Hematopoietic multipotent progenitor cell treated with erythropoietin and hydrocortisone succinate and interleukin-3 and kit ligand, for 15 days (in vitro differentiated cells): Measurements from ENCODE around the gene RBM43.
A peak's percentile ranks its signal among the peaks of the same experiment; 100 is the strongest.
"Not testable (repeated sequence)": the region's sequence is repeated elsewhere in the genome, so short reads cannot be mapped to it uniquely, and the experiment has no call there.

Experiments
- DNase-seq: peaks from one replicate; pipeline ENCODE4 v3.0.0-alpha.2; 2015; ENCODE audit warnings: low spot score

The RBM43 gene

DNA sequence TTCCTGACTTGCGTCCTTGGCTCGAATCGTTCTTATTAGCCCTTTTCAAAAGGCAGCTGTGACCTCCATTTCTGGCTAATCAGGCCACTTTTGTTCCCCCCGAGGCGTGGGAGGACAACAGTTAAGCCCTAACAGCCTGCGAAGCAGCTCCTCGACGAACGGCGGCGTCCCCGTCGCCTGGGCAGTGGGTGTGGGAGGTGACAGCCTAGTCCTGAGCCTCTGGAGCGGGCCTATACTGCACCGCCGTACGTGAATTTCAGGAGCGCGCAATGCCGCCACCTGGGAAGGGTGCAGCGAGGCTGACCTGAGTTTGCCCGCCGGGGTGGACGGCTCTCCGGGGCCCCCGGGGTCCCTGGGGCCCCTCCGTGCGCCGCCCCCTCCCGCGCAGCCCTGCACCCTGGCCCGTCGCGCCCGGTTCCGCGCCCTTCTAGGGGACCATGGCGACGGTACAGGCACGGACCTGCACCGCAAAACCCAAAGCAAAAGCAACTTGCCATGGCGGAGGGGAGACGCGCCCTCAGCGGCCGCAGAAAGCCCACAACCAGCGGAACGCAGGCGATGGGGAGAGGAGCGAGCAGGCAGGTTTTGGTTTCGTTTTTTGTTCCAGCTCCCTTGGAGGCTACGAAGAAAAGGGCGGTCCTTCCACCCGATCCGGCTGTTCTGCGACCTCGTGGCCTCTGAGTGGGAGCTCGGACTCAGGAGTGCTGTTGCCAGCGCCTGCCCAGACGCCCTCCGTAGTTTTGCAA lies at the start of gene RBM43:
Gene RBM43, minus strand, starts transcription at position 633 of the 746 bp plus-strand sequence. Its CDS starts 136 bp downstream, at position 497.
- DNase-seq: peak; percentile 82

DNA sequence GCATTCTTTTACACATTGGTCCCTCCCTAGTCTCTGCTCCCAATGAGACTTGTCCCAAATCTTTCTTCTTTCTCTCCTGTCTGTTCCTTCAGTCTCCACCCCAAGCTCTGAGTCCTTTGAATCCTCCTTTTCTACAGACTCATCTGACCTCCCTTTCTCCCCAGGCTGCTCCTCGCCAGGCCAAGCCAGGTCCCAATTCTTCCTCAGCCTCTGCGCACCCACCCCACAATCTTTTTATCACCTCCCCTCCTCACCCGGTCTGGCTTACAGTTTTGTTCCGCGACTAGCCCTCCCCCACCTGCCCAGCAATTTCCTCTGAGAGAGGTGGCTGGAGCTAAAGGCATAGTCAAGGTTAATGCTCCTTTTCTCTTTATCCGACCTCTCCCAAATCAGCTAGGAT lies 48.6 kb upstream of the RBM43 start:
- not testable (repeated sequence) for DNase-seq

DNA sequence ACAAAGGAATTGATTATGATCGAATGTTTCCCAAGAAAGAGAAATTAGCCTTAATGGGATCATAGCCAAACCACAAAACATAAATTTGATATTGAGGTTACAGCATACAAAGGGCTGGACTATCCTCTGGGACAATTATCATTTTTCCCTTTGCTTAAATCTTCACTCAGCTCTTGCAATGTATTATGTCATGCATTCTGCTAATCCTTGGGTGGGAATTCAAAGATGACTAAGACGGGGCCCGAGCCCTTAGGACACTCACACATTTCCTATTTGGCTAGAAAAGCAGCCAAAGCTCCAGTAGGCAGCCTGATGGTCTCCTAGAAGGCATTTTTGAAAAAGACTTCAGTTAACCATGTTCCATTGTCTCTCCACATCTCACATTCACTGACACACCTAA lies 45.0 kb upstream of the RBM43 start:
- DNase-seq: no peak

DNA sequence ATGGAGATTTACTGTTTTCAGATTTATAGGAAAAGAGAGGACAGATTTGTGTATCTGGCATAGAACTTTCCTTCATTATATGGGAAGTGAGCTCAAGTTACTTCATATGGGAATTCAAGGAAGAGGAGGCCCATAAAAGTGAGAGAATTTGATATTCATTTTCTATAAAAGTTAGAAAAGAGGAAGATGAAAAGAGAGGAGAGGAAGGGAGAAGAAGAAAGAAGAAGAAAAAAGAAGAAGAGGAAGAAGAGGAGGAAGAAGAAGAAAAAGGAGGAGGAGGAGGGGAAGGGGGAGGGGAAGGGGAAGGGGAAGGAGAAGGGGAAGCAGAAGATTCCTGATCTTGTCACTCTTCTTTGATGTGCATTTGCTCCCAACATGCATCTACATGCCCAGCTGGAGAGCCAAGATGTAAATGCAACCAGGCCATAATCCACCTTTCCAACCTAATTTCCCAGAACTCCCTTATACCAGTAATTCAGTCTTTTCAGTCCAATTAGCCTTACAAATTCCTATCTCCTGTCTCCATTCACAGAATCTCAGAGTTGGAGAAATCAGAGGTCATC lies 43.5 kb upstream of the RBM43 start:
- DNase-seq: no peak

DNA sequence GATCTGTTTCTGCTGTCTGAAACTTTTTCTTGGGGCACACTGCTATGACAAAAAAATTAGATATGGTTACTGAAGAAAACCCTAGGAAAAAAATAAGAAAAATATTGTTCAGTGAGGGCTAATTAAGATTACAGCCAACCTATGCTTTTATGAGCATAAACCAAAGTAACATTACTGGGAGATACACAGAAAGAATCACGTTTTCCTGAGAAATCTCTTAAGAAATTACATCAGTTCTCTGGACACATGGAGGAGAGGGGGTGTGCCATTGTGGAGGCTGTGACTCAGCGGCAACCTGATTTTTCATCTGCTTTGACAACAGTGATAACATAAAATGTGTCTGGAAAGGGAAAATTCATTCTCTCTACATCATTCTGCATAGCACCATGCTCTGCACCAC lies 41.2 kb upstream of the RBM43 start:
- no peak for DNase-seq

DNA sequence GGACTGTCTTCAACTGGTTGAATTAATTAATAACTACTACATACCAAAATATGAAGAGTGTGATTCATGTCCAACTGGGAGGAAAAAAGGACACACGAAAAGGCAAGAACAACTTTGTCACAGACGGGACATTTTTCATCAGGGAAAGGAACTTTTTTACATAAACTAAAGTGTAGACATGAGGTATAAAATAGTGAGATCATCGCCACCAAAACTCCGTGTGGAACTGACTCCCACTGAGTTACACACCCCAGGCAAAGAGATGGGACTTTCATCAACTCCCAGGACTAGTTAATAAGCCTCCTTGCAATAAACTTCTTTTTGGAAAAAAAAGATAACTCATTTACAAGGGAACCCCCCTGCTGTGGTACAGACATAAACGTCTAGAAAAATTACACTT lies 40.7 kb upstream of the RBM43 start:
- no peak for DNase-seq

DNA sequence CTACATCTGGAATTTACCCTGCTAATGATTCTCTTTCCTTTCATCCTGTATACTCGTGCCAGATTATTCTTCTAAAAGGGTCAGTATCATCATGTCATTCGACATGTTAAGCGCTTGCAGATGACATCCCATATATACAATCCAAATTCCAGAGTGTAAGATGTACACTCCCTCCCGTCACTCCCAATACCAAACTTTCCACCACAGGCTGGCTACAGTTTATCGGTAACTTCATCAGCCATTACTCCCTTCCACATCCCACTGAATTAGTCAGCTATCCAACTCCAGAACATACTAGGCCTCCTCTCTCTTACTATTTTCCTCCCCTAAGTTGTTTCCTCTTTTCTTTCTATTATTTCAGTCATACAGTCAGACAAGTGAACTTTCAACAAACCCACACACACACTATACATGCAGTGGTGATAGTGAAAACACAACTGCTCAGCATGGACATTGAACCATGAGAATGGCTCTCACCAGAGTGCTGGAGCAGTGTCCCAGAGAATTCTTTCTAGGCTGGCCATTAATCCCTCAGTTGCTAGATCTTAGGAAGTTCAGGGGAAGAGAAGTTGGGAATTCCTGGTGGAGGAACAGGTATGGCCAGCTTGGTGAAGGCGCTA lies 38.4 kb upstream of the RBM43 start:
- DNase-seq: no peak

DNA sequence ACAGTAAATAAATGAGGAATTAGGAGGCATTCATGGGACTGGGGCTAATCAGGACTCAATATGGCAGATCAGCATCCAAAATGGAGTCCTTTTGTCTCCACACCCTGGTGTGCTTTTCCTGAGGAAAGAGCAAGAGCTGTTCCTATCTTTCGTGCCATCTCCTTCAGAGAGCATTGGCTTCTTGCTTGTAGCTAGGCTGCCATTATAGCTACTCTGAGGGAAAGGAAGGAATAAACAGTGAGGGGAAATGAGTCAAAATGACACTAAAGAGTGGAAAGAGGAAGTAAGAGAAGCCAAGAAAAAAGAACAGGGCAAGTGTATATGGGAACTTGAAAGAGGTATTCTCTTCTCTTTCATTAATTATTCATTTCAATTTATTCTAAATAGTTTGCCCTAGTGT lies 36.2 kb upstream of the RBM43 start:
- no peak for DNase-seq

DNA sequence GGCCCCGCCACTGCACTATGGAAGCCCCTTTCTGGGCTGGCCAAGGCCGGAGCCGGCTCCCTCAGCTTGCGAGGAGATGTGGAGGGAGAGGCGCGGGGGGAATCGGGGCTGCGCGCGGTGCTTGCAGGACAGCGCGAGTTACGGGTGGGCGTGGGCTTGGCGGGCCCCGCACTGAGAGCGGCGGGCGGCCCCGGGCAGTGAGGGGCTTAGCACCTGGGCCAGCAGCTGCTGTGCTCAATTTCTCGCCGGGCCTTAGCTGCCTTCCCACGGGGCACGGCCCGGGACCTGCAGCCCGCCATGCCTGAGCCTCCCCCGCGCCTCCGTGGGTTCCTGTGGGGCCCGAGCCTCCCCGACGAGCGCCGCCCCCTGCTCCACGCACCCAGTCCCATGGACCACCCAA lies 34.3 kb upstream of the RBM43 start:
- DNase-seq: not testable (repeated sequence)

DNA sequence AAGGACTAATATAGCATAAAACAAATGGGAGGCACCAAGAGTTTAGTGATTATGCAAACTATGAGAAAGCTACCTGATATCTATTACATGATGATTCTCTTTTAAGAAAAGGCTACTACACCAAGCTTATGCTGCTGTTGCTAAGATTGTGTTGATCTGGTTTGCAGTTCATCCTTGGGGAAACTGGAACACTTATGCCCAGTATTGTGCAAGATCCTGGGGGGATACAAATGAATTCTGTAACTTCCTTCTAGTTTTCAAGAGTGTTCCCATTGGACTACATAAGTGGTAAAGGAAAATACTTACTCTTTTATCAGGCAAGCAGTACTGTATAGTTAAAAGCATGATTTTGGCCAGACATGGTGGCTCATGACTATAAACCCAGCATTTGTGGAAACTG lies 30.9 kb upstream of the RBM43 start:
- DNase-seq: no peak

DNA sequence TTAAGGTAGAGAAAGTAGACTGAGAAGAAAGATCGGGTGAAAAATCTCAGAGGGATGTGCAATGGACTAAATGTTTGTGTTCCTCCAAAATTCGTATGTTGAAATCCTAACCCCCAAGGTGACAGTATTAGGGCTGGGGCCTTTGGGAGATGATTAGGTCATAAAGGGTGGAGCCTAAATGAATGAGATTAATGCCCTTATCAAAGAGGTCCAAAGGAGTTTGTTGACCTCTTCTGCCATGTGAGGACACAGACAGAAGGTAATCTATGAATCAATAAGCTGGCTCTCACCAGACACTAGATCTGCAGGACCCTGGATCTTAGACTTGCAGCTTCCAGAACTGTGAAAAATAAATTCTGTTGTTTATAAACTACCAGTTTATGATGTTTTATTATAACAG lies 30.5 kb upstream of the RBM43 start:
- peak; percentile 52 for DNase-seq

DNA sequence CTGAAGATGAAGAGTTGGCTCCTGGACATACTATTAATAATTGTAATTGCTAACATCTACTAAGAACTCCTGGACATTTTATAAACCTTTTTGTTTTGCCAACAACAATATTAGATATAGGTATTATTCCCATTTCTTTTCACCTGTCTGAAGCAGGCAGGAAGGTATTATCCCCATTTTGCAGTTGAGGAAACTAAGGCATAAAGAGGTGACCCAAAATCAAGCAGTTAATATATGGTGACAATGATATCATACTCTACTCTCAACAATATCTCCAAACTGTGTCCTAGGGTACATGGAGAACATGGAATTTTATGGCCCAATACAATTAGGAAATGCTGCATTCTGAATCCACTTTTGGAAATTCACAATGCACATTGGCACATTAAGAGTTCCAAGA lies 29.6 kb upstream of the RBM43 start:
- DNase-seq: no peak

DNA sequence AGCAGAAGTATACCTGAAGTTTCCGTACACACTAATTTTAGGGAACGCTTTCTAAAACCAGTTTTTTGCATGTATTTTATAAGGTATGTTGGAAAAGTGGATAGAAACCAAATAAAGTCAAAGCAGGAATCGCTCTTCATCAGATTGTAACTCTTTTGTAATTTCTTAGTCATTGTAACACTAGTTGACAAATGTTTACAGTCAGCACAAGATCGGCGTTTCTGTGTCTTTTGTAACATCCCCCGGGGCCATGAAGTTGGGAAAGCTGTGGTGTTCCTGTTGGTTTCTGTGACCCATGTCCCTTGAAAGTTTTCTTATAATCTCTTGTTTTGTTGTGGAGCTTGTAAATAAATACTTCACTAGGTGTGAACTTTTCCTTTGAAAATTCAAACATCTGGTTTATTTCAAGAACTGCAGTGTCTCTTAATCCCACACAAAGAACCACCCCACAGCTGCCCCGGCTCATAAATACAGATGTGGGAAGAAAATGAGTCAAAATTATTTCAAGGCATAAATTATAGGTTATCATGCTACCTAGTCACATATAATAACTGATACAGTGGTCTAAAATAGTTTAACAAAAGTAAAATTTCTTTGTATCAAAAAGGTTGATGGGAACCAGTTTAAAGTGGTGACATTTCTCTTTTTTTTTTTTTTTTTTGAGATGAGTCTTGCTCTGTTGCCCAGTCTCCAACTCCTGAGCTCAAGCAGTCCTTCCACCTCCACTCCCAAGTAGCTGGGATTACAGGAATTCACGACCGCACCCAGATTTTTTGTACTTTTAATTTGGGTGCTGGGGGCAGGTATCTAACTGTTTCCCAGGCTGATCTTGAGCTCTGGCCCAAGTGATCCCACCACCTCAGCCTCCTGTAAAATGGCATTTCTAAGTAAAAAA lies 28.6 kb upstream of the RBM43 start:
- DNase-seq: no peak

DNA sequence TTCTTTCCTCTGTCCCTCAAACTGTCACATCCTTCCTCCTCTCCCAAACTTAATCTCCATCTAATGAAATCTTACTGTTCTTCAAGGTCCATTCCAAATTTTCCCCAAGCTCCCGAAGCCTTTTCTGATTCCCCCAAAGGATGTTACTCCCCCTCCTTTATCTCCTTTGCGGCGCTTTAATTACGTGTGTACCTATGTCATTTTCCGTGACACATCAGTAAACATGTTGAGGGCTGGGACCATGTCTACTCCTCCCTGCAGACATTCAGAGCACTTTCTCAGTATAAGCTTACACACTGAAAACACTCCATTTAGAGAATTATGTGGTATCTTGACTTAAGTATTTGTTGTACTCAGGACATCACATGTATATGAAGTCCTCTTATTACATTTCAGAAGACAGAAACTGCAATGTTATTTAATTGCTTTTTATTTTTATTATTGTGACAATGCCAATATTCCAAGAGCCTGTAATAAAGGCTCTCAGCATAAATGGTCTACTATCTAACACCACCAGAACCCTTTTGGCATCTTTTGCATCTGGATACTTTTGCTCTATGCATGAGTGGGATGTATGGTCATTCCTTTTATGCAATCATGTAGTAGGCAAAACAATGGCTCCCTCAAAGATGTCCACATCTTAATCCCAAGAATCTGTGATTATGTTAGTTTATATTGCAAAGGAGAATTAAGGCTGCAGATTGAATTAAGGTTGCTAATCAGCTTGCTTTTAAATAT lies 26.0 kb upstream of the RBM43 start:
- peak; percentile 24 for DNase-seq

DNA sequence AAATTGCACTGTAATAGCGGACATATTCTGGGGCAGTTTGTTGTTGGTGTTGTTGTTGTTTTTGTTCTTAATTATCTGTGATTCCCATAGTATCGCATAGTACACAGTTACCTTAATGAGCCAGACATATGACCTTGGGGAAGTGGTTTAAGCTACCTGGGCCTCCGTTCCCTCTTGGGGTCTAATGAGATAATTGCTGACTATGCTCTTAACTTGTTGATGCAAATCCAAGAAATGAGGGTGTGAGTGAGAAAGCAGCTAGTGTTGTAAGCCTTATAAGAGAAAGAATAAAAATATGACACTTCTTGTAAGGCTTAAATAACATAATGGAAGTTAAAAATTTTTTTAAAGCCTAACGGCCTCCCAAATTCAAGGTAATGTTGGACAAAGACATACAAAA lies 20.7 kb upstream of the RBM43 start:
- DNase-seq: no peak

DNA sequence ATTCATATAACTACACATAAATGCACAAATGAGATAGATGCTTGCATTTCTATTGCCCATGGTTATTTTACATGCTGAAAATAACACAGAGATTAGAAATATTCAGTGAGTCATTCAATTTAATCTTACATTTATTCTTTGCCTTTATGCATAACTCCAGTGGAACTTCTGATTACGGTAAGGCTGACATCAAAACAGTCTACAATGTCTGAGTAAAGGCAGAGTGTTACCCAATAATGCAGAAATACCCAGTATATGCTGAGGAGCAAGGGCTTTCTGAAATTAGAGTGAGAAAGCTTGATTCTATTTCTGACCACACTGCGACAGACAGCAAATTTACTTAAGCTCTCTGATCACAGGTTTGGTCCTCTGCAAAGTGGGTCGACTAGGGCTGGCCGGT lies 18.6 kb upstream of the RBM43 start:
- no peak for DNase-seq

DNA sequence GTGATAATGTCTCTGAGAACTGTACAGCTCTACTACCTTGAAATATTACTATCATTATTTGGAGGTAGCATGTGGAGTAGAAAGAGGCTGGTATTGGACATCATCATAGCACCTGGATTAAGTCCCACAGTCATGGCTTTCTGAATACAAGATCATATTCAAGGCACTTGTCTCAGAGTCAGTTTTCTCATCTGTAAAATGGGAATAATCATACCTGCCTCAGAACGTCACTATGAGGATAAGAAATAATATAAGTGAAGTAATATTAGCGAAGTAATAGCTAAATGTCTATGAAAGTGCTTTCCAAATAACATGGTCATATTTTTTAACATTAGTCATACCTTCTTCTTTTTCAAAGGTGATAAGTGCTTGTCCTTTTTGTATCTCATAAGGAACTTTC lies 16.8 kb upstream of the RBM43 start:
- DNase-seq: no peak

DNA sequence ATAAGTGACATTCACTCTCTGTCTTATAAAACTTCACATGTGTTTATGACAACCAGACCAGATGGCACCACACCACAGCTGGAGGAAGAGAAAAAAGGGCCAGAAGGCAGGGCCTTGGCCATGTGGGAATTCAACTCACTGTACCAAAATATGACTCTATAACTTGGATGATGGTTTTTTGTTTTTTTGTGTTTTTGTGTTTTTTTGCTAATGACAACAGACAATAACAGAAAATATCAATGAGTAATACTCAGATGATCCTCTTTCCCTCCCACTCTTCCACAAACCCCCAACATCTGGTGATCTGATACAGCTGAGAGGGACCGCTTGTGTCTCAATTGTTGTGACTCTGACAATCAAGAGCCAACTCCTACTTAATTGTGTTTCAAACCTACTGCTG lies 15.4 kb upstream of the RBM43 start:
- DNase-seq: no peak

DNA sequence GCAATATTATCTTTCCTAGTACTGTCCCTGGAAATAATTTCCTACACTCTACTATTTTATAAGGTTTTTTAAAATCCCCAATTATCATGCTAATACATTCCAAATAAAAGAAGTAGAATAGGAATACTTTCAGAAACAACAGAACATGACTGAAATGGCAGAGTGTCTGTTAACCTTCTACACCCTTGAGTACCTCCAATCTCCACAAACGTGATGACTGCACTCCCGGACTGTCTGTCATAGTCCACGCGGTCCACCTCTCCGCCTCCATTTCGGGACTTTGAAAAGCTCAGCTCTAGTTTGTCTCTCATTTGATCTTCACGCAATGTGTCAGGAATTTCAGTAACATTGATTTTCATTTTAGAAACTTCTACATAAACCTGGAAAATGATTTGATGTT lies 13.6 kb upstream of the RBM43 start:
- DNase-seq: no peak

DNA sequence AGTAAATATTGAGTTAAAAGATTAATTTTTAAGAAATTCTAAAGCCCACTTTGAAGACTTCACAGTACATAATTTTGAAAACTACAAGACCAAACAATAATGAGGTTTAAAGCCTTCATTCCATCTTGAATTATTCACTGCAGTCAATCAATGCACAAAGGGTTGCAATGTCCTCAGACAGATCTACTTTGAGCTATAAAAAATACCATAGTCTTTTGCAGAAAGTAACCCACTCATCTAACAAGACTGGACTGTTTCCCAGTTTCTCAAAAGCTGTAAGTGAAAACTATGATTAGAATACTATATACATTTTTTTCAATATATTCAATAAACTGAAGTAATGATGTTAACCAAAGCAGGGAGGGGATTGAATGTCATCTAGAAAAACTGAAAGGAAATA lies 10.2 kb upstream of the RBM43 start:
- DNase-seq: no peak

DNA sequence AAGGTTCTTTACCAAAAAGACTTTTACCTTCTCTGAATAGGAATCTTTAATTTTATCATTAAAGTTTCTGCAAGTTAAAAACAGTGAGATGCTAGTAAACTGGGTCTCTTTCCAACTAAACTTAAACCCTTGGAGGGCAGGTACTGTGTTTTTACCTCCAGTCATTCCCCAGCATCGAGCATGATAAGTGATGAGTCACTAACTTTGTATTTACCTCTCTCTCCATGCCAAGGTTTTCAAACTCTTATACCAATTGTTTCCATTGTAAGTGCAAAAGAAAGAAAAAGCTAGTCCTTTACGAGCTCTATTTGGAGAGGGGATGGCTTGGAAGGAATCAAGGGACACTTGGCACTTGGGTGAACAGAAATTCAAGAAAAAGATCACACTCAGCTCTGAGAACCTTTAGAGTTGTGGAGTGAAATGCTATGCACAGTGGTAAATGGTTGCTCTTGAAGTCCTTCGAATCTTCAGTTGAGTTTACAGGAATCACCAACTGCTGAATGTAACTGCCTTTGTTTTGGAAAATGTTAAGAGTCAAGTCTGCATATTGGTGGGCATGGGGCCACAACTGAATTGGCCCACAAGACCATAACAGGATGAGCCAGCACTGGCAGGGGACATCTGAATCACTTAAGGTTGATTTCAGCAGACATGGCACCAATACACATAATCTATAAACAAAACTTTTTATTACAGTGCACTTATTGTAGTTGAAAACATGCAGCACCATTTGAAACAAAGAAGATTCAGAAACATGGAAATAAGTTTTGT lies 8.3 kb upstream of the RBM43 start:
- no peak for DNase-seq
